Activated CD8-positive, alpha-beta T cell treated with anti-CD3 and anti-CD28 coated beads for 36 hours (primary cell): ENCODE results near the gene PLAC1. TPM values are rescaled to one million over a fixed set of nuclear protein-coding genes. Genes with fewer than 3 reads are reported as not detected.

ENCODE experiments used
- ATAC-seq: fragments of 200-7000 bp; cut with Tn5 transposase; one replicate; pipeline ENCODE4 v1.10.0; 2021; ENCODE audit warnings: mild to moderate bottlenecking, moderate library complexity
- CTCF ChIA-PET: fragments of 350-600 bp; sonication (Branson Sonifier 250); formaldehyde crosslinking; loops from one replicate; lab custom pipeline; 2021; ENCODE audit warnings: antibody characterized with exemption; lab: Charles Lee
- POLR2A ChIA-PET: fragments of 350-600 bp; sonication (Branson Sonifier 250); formaldehyde crosslinking; loops from one replicate; lab custom pipeline; 2021; ENCODE audit warnings: antibody characterized with exemption; lab: Charles Lee
- DNase-seq: peaks from one replicate; pipeline ENCODE4 v3.0.0-alpha.2; 2020
- H3K27ac Mint-ChIP-seq: one replicate; pipeline ENCODE4 v1.8.0; 2021; ENCODE audit warnings: mild to moderate bottlenecking, mixed read lengths
- H3K27me3 Mint-ChIP-seq: one replicate; pipeline ENCODE4 v1.8.0; 2021; ENCODE audit warnings: mixed read lengths
- H3K36me3 Mint-ChIP-seq: one replicate; pipeline ENCODE4 v1.8.0; 2021; ENCODE audit warnings: low read depth, mixed read lengths
- H3K4me1 Mint-ChIP-seq: one replicate; pipeline ENCODE4 v1.8.0; 2021; ENCODE audit warnings: low read depth, mixed read lengths
- H3K4me3 Mint-ChIP-seq: one replicate; pipeline ENCODE4 v1.8.0; 2021; ENCODE audit warnings: mild to moderate bottlenecking, moderate library complexity, mixed read lengths
- H3K9me3 Mint-ChIP-seq: one replicate; pipeline ENCODE4 v1.8.0; 2021; ENCODE audit warnings: mixed read lengths
- intact Hi-C: fragments of 100-400 bp; cut with micrococcal nuclease; formaldehyde crosslinking; loops from one replicate; pipeline ENCODE4 v1.10.0; 2022
- total RNA-seq, 2 experiments: library from RNA; stranded (reverse); gene quantifications; one replicate each; pipeline ENCODE4 v1.2.3, GENCODE V29; 2021
- TF ChIP-seq, protein P1 (sequence below): fragments of 200-600 bp; IDR thresholded peaks from one replicate; pipeline ENCODE4 v1.8.0; 2022; ENCODE audit warnings: antibody characterized with exemption, mild to moderate bottlenecking

Gene PLAC1
- total RNA-seq, 2 experiments from 2014 or later = not detected

DNA sequence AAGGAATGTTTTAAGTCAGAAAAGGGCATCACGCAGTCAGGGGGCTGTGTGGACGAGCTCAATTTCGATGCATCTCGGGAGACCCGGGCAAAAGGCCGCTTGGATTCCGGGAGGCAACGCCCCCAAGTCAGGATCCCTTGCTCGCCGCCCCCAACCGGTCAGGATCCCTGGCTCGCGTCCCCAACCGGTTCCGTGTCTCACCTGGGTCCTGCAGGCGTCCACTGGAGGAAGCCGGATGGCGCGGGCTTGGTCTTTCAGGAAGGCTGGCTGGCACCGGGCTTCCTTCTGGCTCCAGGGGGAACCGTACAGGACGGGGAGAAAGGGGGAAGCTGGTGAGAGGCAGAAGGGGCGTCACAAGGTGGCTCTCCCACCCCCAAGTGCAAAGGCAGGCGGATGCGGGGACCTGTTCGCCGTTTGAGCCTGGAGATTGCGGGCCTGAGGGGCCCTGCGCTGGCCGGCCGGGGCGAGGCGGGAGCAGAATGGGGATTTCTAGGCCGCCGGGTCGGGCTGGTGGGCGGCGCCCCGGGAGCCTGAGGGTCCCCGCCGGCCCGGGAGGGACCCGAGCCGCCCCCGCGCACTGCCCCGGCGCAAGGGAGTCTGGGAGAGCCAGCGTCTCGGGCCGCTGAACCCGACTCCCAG, 113.6 kb downstream of the PLAC1 start:
- peaks cover 21% of the 10 kb centered on the region for H3K27me3 Mint-ChIP-seq
- no peaks in the 10 kb centered on the region for H3K9me3 Mint-ChIP-seq
- peaks cover 17% of the 10 kb centered on the region for H3K4me1 Mint-ChIP-seq
- no peak for ATAC-seq
- no peaks in the 10 kb centered on the region for H3K36me3 Mint-ChIP-seq
- TF ChIP-seq, protein P1, sequence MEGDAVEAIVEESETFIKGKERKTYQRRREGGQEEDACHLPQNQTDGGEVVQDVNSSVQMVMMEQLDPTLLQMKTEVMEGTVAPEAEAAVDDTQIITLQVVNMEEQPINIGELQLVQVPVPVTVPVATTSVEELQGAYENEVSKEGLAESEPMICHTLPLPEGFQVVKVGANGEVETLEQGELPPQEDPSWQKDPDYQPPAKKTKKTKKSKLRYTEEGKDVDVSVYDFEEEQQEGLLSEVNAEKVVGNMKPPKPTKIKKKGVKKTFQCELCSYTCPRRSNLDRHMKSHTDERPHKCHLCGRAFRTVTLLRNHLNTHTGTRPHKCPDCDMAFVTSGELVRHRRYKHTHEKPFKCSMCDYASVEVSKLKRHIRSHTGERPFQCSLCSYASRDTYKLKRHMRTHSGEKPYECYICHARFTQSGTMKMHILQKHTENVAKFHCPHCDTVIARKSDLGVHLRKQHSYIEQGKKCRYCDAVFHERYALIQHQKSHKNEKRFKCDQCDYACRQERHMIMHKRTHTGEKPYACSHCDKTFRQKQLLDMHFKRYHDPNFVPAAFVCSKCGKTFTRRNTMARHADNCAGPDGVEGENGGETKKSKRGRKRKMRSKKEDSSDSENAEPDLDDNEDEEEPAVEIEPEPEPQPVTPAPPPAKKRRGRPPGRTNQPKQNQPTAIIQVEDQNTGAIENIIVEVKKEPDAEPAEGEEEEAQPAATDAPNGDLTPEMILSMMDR = no peak
- ChIA-PET CTCF (no interaction called here), POLR2A (interaction anchor here (1.3 kb wide), 1 partner anchor 222 kb away, joined by 3 read pairs; no protein-coding TSS in a partner anchor)
- no peak for DNase-seq
- H3K27ac Mint-ChIP-seq = no peak overlapping the region
- H3K4me3 Mint-ChIP-seq = no peak overlapping the region
- intact Hi-C loops = no loop called here

DNA sequence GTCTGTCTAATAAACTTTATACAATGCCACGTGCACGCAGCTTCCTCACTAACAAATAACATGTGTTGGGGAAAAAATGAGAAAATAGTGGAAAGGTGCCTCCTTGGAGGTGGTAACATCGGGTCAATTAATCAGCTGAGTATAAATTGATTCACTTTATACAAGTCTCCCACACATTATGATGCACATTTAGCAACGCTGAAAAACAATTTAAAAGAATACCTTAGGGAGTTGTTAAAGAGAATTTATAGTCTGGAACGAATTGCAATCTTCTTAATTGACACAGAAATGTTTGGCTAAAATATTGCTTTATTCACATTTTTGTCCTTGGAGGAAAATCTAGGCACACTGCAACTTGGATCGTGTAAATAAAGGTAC, 114.1 kb downstream of the PLAC1 start:
- H3K27ac Mint-ChIP-seq = no peak overlapping the region
- TF ChIP-seq, protein P1 = no peak
- intact Hi-C loops = no loop called here
- H3K4me3 Mint-ChIP-seq = no peak overlapping the region
- ATAC-seq = no peak
- no peak for DNase-seq
- H3K27me3 Mint-ChIP-seq = peaks cover 21% of the 10 kb centered on the region
- H3K36me3 Mint-ChIP-seq = no peaks in the 10 kb centered on the region
- H3K9me3 Mint-ChIP-seq = no peaks in the 10 kb centered on the region
- peaks cover 17% of the 10 kb centered on the region for H3K4me1 Mint-ChIP-seq
- CTCF ChIA-PET = no interaction called here
- POLR2A ChIA-PET = interaction anchor here (1.3 kb wide), 1 partner anchor 222 kb away, joined by 3 read pairs; no protein-coding TSS in a partner anchor

DNA sequence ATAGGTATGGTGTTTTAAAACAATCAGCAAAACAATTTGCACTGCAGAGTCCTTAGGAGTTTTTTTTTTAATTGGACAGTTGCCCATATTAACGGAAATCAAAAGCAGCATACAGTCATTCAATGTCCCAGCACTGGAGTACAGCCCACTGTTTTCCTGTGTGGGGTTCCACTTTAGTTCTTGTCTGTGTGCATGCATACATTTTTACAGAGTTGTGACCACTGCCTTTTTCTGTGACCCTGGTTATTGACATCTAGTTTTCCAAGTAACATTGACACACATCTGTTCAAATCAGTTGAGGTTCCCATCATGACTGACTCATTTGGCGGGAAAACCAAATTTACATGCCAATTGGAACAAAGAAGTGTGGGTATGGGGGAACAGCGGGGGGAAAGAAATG, 115.0 kb downstream of the PLAC1 start:
- intact Hi-C loops = no loop called here
- ChIA-PET CTCF (no interaction called here), POLR2A (interaction anchor here (1.3 kb wide), 1 partner anchor 223 kb away, joined by 3 read pairs; no protein-coding TSS in a partner anchor)
- H3K27me3 Mint-ChIP-seq = peaks cover 14% of the 10 kb centered on the region
- H3K9me3 Mint-ChIP-seq = no peaks in the 10 kb centered on the region
- DNase-seq (no peak), ATAC-seq (no peak)
- no peaks in the 10 kb centered on the region for H3K36me3 Mint-ChIP-seq
- no peak overlapping the region for H3K4me3 Mint-ChIP-seq
- no peak overlapping the region for H3K27ac Mint-ChIP-seq
- H3K4me1 Mint-ChIP-seq = peaks cover 9% of the 10 kb centered on the region
- TF ChIP-seq, protein P1 = no peak

DNA sequence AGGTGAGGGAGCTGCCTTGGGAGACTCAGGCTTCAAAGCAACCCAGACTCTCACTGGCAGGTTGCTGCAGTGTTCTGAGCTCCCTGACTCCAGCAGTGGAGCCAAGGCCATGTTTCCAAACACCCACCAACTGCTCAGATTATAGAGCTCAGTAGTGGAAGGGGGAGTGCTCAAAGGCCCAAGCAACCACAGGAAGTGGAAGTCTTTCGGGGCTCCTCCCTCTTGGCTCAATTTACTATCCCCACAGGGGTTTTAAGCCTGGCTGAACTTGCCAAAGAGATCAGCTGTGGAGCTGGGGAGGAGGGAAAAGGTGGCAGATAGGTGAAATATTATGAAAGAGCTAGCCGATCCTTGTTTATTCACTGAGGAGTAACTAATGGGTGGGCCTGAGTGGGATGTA, 115.8 kb downstream of the PLAC1 start:
- peak; percentile 39 for ATAC-seq

DNA sequence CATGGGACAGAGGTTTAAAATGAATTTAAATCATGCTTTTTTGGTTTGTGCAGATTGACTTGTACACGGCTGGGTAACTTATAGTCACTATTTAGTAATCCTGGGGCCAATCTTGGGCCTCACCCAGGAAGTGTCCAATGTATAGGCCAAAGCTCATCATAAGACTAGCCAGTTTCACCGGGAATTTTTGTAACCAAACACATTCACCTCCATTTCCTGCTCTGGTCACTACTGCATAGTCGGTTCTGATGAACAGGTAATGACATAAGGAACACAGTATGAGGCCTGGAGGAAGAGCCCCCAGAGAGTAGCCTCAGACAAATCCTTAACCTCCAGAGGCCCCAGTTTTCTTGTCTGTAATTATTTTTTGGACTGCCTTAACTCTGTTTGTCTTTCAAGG, 116.4 kb downstream of the PLAC1 start:
- Mint-ChIP-seq H3K27me3 (peaks cover 7% of the 10 kb centered on the region), H3K9me3 (no peaks in the 10 kb centered on the region), H3K27ac (no peak overlapping the region), H3K4me1 (peaks cover 5% of the 10 kb centered on the region), H3K36me3 (no peaks in the 10 kb centered on the region), H3K4me3 (no peak overlapping the region)
- DNase-seq (no peak), ATAC-seq (no peak)
- ChIA-PET POLR2A (no interaction called here), CTCF (no interaction called here)
- TF ChIP-seq, protein P1 = no peak
- intact Hi-C loops = no loop called here

More for the DNA sequence above, 115.8 kb downstream of the PLAC1 start:
- H3K27ac Mint-ChIP-seq = no peak overlapping the region
- CTCF ChIA-PET = no interaction called here
- no peak overlapping the region for H3K4me3 Mint-ChIP-seq
- TF ChIP-seq, protein P1 = no peak
- H3K27me3 Mint-ChIP-seq = peaks cover 10% of the 10 kb centered on the region
- intact Hi-C loops = no loop called here
- POLR2A ChIA-PET = no interaction called here
- no peaks in the 10 kb centered on the region for H3K36me3 Mint-ChIP-seq
- no peak for DNase-seq
- peaks cover 5% of the 10 kb centered on the region for H3K4me1 Mint-ChIP-seq
- no peaks in the 10 kb centered on the region for H3K9me3 Mint-ChIP-seq
